Body of pancreas (tissue), 4 donors: Measurements from ENCODE around the gene PDE9A. TPM values are rescaled to one million over a fixed set of nuclear protein-coding genes. Genes with fewer than 3 reads are reported as not detected.
A peak's percentile ranks its signal among the peaks of the same experiment; 100 is the strongest.

Source experiments
- ATAC-seq: fragments of 150-250 bp; one replicate; pipeline ENCODE4 v1.9.1; 2016
- DNase-seq, 4 donors: peaks; one replicate each; pipeline ENCODE4 v3.0.0-alpha.2; 2019
- H3K27ac ChIP-seq, 4 donors: fragments of 200-600 bp; sonication (generic); 1 replicate in 3 of 4; 2 replicates in 1 of 4; pipeline versions ENCODE4 v1.5.1 to v1.6.1; 2016 to 2019; ENCODE audit warnings: mild to moderate bottlenecking in 1 of 4, mixed read lengths in 1 of 4, moderate library complexity in 1 of 4
- H3K27me3 ChIP-seq, 2 donors: fragments of 200-600 bp; sonication (generic); one replicate each; pipeline ENCODE4 v1.6.0; 2016; ENCODE audit warnings: mild to moderate bottlenecking in 1 of 2
- H3K36me3 ChIP-seq, 2 donors: fragments of 200-600 bp; sonication (generic); replicated peaks in 1 of 2; 2 replicates each; pipeline ENCODE4 v1.5.1; 2016; ENCODE audit warnings: low read depth in 2 of 2; ENCODE audit not compliant: insufficient read depth in 1 of 2
- H3K4me1 ChIP-seq: fragments of 200-600 bp; sonication (generic); one replicate; pipeline ENCODE4 v1.6.0; 2016
- H3K4me3 ChIP-seq, 2 donors: fragments of 200-600 bp; sonication (generic); 1 replicate in 1 of 2; 2 replicates in 1 of 2; pipeline ENCODE4 v1.5.1; 2016 to 2019
- H3K9me3 ChIP-seq, 3 donors: fragments of 200-600 bp; sonication (generic); 1 replicate in 2 of 3; 2 replicates in 1 of 3; pipeline ENCODE4 v1.5.1; 2016
- CTCF ChIP-seq, 7 experiments: fragments of 450-650 bp in 4 of 7; fragments of 200-600 bp in 3 of 7; sonication (generic) in 3 of 7; IDR thresholded peaks; one replicate each; pipeline ENCODE4 v1.5.1; 2016 to 2019; ENCODE audit warnings: antibody characterized with exemption in 7 of 7
- POLR2A ChIP-seq, 3 donors: fragments of 450-650 bp; IDR thresholded peaks; one replicate each; pipeline ENCODE4 v1.6.1; 2016; ENCODE audit warnings: antibody characterized with exemption in 3 of 3, mild to moderate bottlenecking in 2 of 3
- WGBS, 2 donors: methylation state at CpG; one replicate each; pipeline ENCODE4 v1.1.5; 2017; 5-methylcytosine and 5-hydroxymethylcytosine counted together
- intact Hi-C: fragments of 100-400 bp; cut with DNase I; formaldehyde crosslinking; loops from one replicate; pipeline ENCODE4 v1.15.1; 2023
- total RNA-seq, 2 donors: library from RNA; depleted of rRNA; stranded (reverse); fragments of >200 nt; gene quantifications; one replicate each; pipeline ENCODE4 v1.1.0, GENCODE V29; 2016

The PDE9A gene
- total RNA-seq, 2 donors from 2014 or later, result 5.2 to 7.9 TPM

- Histone ChIP-seq H3K4me1 (peaks cover 10% of the 10 kb centered on the region), H3K27ac (no peak overlapping the region), H3K4me3 (no peak overlapping the region), H3K27me3 (no peaks in the 10 kb centered on the region), H3K9me3 (no peaks in the 10 kb centered on the region), H3K36me3 (no peaks in the 10 kb centered on the region)
- ATAC-seq (no peak), DNase-seq (no peak)
- 60 to 82% methylated on average over 4 to 17 of the region's 18 CpGs for WGBS, 2 donors
- TF ChIP-seq POLR2A (IDR thresholded peaks at IDR 0.05) (no peak), CTCF (IDR thresholded peaks at IDR 0.05) (no peak)
- intact Hi-C loops, result no loop called here
Measured at GRCh38 chr21:42761776-42762335, 108.4 kb downstream of the PDE9A start.

- Histone ChIP-seq H3K9me3 (no peaks in the 10 kb centered on the region), H3K27me3 (no peaks in the 10 kb centered on the region), H3K27ac (no peak overlapping the region), H3K36me3 (no peaks in the 10 kb centered on the region), H3K4me3 (no peak overlapping the region), H3K4me1 (peaks cover 10% of the 10 kb centered on the region)
- WGBS, 2 donors, result 71 to 87% methylated on average over 9 to 25 of the region's 25 CpGs
- DNase-seq (peak in 1 of 4 donors; percentile 10), ATAC-seq (no peak)
- intact Hi-C loops, result no loop called here
- TF ChIP-seq POLR2A (IDR thresholded peaks at IDR 0.05), result no peak
- no peak for TF ChIP-seq CTCF (IDR thresholded peaks at IDR 0.05)
Measured at GRCh38 chr21:42763581-42764442, 110.4 kb downstream of the PDE9A start.

GRCh38 chr21:42764443-42764760 lies 111.0 kb downstream of the PDE9A start:
- TF ChIP-seq CTCF (IDR thresholded peaks at IDR 0.05), result no peak
- no peak for TF ChIP-seq POLR2A (IDR thresholded peaks at IDR 0.05)
- peaks cover 10% of the 10 kb centered on the region for H3K4me1 ChIP-seq
- 87 to 91% methylated on average over 8 to 9 of the region's 9 CpGs for WGBS, 2 donors
- DNase-seq (no peak), ATAC-seq (no peak)
- H3K36me3 ChIP-seq, result peaks cover 0 to 3% of the 10 kb centered on the region in 2 donors
- no peak overlapping the region for H3K4me3 ChIP-seq
- intact Hi-C loops, result no loop called here
- H3K9me3 ChIP-seq, result no peaks in the 10 kb centered on the region
- no peaks in the 10 kb centered on the region for H3K27me3 ChIP-seq
- no peak overlapping the region for H3K27ac ChIP-seq

- H3K4me3 ChIP-seq, result no peak overlapping the region
- WGBS, 2 donors, result 71 to 83% methylated on average over 1 of the region's 1 CpG
- H3K27ac ChIP-seq, result no peak overlapping the region
- H3K4me1 ChIP-seq, result peaks cover 10% of the 10 kb centered on the region
- DNase-seq (no peak), ATAC-seq (no peak)
- intact Hi-C loops, result no loop called here
- no peaks in the 10 kb centered on the region for H3K27me3 ChIP-seq
- H3K9me3 ChIP-seq, result no peaks in the 10 kb centered on the region
- peaks cover 0 to 4% of the 10 kb centered on the region in 2 donors for H3K36me3 ChIP-seq
- TF ChIP-seq POLR2A (IDR thresholded peaks at IDR 0.05), result no peak
- no peak for TF ChIP-seq CTCF (IDR thresholded peaks at IDR 0.05)
Measured at GRCh38 chr21:42764883-42765282, 111.5 kb downstream of the PDE9A start.
